BJ (cell line): Measurements from ENCODE around the gene LCT. TPM values are rescaled to one million over a fixed set of nuclear protein-coding genes. Genes with fewer than 3 reads are reported as not detected.

ENCODE experiments used
- CTCF ChIA-PET: fragments of 350-600 bp; formaldehyde crosslinking; extraction: SDS; loops from one replicate; lab custom pipeline; 2021; ENCODE audit warnings: antibody characterized with exemption, inconsistent platforms; lab: Yijun Ruan, JAX
- POLR2A ChIA-PET: fragments of 300-600 bp; sonication (Branson Sonifier 250); formaldehyde crosslinking; extraction: SDS; loops from one replicate; lab custom pipeline; 2021; ENCODE audit warnings: antibody characterized with exemption; lab: Charles Lee
- DNase-seq: peaks from one replicate; pipeline ENCODE4 v3.0.0-alpha.2; 2011; ENCODE audit warnings: low read depth
- H3K27me3 ChIP-seq: 2 replicates; pipeline ENCODE4 v1.6.0; 2011; ENCODE audit warnings: low read length; ENCODE audit not compliant: control insufficient read depth, insufficient read depth
- H3K36me3 ChIP-seq: 2 replicates; pipeline ENCODE4 v1.5.1; 2011; ENCODE audit warnings: low read length; ENCODE audit not compliant: control insufficient read depth, insufficient read depth
- H3K4me3 ChIP-seq: 2 replicates; pipeline ENCODE4 v1.5.1; 2011; ENCODE audit warnings: low read depth, mild to moderate bottlenecking, control low read depth, low read length
- polyA plus RNA-seq: library from polyadenylated mRNA; depleted of rRNA; stranded (reverse); fragments of >200 nt; gene quantifications from 2 replicates; pipeline ENCODE4 v1.2.3, GENCODE V29; 2011; rRNA removed
- small RNA-seq: library from RNA; depleted of rRNA; stranded (forward); fragments of <200 nt; gene quantifications from one replicate; pipeline ENCODE3, GENCODE V24; 2012; ENCODE audit warnings: low replicate concordance, low read depth; ENCODE audit not compliant: insufficient read length
- TF ChIP-seq, protein P1 (sequence below): IDR thresholded peaks from 2 replicates; pipeline ENCODE4 v1.5.1; 2011; ENCODE audit warnings: low read depth, mild to moderate bottlenecking, control low read depth, inconsistent platforms, low read length, moderate library complexity; ENCODE audit not compliant: insufficient read depth

Gene LCT
- polyA plus RNA-seq, 1 experiment, result not detected

DNA sequence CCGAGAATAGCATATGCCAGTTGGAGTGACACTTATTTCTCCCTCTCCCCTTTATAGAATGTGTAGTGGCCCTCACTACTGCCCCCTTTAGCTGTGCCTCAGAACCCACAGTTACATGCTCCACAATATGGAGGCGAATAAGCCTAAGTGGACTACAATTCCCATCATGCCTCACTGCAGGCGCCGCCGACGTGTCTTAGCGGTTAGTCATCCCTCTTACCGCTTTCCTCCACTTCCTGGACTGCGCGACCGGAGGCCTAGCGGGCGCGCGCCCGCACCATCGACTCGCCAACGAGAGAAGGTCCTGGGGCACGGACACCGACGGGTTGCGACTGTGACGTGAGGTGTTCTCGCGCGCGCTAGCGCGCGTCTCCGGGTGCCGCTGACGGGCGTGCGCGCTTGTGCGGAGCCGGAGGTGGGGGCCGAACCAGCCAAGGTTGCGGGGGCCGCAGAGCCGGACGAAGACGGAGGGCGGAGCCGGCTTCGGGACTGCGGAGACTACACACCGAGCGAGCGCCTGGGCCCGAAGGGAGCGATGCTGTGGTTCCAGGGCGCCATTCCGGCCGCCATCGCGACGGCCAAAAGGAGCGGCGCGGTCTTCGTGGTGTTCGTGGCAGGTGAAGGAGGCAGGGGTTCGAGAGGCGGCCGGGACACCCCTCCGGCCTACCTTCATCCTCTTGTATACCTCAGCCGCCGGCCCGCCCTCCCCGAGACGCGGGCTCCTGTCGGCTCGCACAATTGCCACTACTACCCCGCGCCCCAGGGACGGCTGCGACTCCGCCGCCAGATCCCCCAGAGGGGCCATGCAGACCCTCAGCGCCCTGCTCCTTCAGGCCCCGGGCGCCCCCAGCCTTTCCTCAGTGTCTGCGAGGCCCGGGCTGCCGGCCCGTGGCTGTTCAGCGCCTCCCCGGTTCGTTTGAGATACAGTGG, 95.3 kb downstream of the LCT start, which contains the start of gene UBXN4:
TSS of gene UBXN4 (plus strand) at position 461 of the 930 bp plus-strand sequence. CDS start at position 536, 75 bp downstream.
- ChIA-PET POLR2A (interaction anchor here (0.6 to 0.7 kb wide), 5 partner anchors 29 to 562 kb away, joined by 8 to 17 read pairs (median 9); no protein-coding TSS in a partner anchor), CTCF (interaction anchor here (0.9 to 1.7 kb wide), 5 partner anchors 9 to 40 kb away, joined by 3 to 4 read pairs (median 3); no protein-coding TSS in a partner anchor)
- TF ChIP-seq, protein P1, sequence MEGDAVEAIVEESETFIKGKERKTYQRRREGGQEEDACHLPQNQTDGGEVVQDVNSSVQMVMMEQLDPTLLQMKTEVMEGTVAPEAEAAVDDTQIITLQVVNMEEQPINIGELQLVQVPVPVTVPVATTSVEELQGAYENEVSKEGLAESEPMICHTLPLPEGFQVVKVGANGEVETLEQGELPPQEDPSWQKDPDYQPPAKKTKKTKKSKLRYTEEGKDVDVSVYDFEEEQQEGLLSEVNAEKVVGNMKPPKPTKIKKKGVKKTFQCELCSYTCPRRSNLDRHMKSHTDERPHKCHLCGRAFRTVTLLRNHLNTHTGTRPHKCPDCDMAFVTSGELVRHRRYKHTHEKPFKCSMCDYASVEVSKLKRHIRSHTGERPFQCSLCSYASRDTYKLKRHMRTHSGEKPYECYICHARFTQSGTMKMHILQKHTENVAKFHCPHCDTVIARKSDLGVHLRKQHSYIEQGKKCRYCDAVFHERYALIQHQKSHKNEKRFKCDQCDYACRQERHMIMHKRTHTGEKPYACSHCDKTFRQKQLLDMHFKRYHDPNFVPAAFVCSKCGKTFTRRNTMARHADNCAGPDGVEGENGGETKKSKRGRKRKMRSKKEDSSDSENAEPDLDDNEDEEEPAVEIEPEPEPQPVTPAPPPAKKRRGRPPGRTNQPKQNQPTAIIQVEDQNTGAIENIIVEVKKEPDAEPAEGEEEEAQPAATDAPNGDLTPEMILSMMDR, result peak; percentile 56
- DNase-seq, result peak; percentile 97
- peak within 1 kb of the TSS; percentile 87 for H3K4me3 ChIP-seq
- H3K27me3 ChIP-seq, result no peaks in the 10 kb centered on the region
- H3K36me3 ChIP-seq, result no peaks in the 10 kb centered on the region

DNA sequence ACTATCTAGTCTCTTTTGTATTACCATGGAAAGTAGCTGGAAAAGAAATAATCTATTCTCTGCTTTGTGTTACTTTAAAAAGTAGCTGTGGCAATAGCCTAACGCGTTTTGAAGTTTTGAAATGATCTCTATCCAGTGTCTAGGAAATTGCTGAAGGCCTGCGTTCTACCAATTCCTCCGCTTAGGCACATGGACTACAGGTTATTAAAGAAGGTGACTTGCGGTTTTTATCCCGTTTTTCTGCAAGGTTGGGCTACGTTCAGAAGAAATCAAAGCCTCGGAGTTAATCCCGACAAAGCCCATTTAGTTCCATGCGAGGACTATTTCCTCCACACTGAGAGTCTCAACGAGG, 96.0 kb downstream of the LCT start:
- no peak overlapping the region for H3K4me3 ChIP-seq
- POLR2A ChIA-PET, result interaction anchor here (0.6 to 0.7 kb wide), 5 partner anchors 29 to 562 kb away, joined by 8 to 17 read pairs (median 9); no protein-coding TSS in a partner anchor
- CTCF ChIA-PET, result interaction anchor here (0.7 to 1.7 kb wide), 7 partner anchors 9 to 41 kb away, joined by 3 to 4 read pairs (median 3); no protein-coding TSS in a partner anchor

DNA sequence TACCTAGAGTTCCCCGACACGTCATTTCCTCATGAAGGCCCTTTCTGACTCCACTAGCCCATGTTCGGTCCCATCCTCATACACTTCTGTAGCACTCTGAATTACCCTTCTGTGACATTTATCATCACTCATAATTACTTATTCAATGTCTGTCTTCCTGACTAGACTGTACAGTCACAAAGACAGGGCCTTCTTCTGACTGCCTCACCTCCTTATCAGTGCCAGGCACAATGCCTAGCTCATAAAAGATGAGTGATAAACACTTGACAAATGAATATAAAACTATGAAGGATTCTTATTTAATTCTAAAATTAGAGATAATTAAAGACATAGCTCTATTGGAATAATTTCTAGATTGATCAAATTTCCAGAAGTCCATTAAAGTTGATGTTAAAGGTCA, 96.8 kb downstream of the LCT start:
- ChIA-PET POLR2A (no interaction called here), CTCF (interaction anchor here (0.7 to 1.7 kb wide), 3 partner anchors 11 to 29 kb away, joined by 3 to 4 read pairs (median 3); no protein-coding TSS in a partner anchor)
- TF ChIP-seq, protein P1, result no peak
- no peak for DNase-seq
- Histone ChIP-seq H3K36me3 (no peaks in the 10 kb centered on the region), H3K27me3 (no peaks in the 10 kb centered on the region), H3K4me3 (no peak overlapping the region)

More for the DNA sequence above, 96.0 kb downstream of the LCT start:
- DNase-seq, result no peak
- Histone ChIP-seq H3K27me3 (no peaks in the 10 kb centered on the region), H3K36me3 (no peaks in the 10 kb centered on the region)
- TF ChIP-seq, protein P1, result no peak

Small RNAs within 50 kb of the gene (small RNA-seq; reads per million reads assigned to genes)
- not detected for gene RF00019

Other genes with a start within 250 kb of the LCT start
- 51.1 and 75.6 TPM in 2 replicates for gene UBXN4, start 95.3 kb downstream of the LCT start, polyA plus RNA-seq
- gene MCM6, start 39.3 kb upstream of the LCT start, polyA plus RNA-seq, result 15.7 and 23.3 TPM in 2 replicates
- gene DARS1, start 148.4 kb upstream of the LCT start, polyA plus RNA-seq, result 44.0 and 88.9 TPM in 2 replicates